Right ventricle myocardium inferior (tissue), 1 donor: ENCODE measurements around the gene FRG2B. TPM values are rescaled to one million over a fixed set of nuclear protein-coding genes. Genes with fewer than 3 reads are reported as not detected.
"Not testable (repeated sequence)": the region's sequence is repeated elsewhere in the genome, so short reads cannot be mapped to it uniquely, and the experiment has no call there.

Experiments
- ATAC-seq: fragments of 200-7000 bp; cut with Tn5 transposase; one replicate; pipeline ENCODE4 v1.9.1; 2020; ENCODE audit warnings: mild to moderate bottlenecking, moderate library complexity
- DNase-seq: peaks from one replicate; pipeline ENCODE4 v3.0.0; 2021; ENCODE audit errors: missing footprints
- intact Hi-C: fragments of 100-400 bp; cut with DNase I; formaldehyde crosslinking; loops from one replicate; pipeline ENCODE4 v1.11.0; 2022
- long read RNA-seq: library from polyadenylated mRNA; unstranded; transcript quantifications from one replicate; pipeline ENCODE4 v2.0.0, GENCODE V29; 2021
- total RNA-seq: library from RNA; stranded (reverse); fragmentation: NEBNext Ultra II Directional; extraction: Animal tissue kit (Norgen Biotek cat#: 25700); gene quantifications from one replicate; pipeline ENCODE4 v1.2.1, GENCODE V29; 2021
- donor health status: DM: no; HTN: yes; CAD: no; lungs with severe emphysema.

FRG2B gene
- not detected for total RNA-seq
- long read RNA-seq, result 0 reads

GRCh38 chr10:133626695-133627094 lies at the start of gene FRG2B:
FRG2B (minus strand) TSS chr10:133626795; CDS start chr10:133626742, 53 bp downstream.
- intact Hi-C loops, DNase-seq, ATAC-seq: not testable (repeated sequence)

- DNase-seq, intact Hi-C loops: not testable (repeated sequence)
- ATAC-seq, result peak; percentile 50
Measured at GRCh38 chr10:133667446-133667845, 40.9 kb upstream of the FRG2B start.

- ATAC-seq, DNase-seq, intact Hi-C loops: not testable (repeated sequence)
Measured at GRCh38 chr10:133663544-133664160, 37.1 kb upstream of the FRG2B start.

- intact Hi-C loops, DNase-seq, ATAC-seq: not testable (repeated sequence)
Measured at GRCh38 chr10:133661122-133661521, 34.5 kb upstream of the FRG2B start.

- intact Hi-C loops, DNase-seq, ATAC-seq: not testable (repeated sequence)
Measured at GRCh38 chr10:133660516-133660915, 33.9 kb upstream of the FRG2B start.

- intact Hi-C loops, DNase-seq, ATAC-seq: not testable (repeated sequence)
Measured at GRCh38 chr10:133657276-133657675, 30.7 kb upstream of the FRG2B start.

- ATAC-seq, intact Hi-C loops: not testable (repeated sequence)
- peak; percentile 74 for DNase-seq
Measured at GRCh38 chr10:133648872-133649455, 22.4 kb upstream of the FRG2B start.

- intact Hi-C loops, ATAC-seq, DNase-seq: not testable (repeated sequence)
Measured at GRCh38 chr10:133647075-133647748, 20.6 kb upstream of the FRG2B start.

- ATAC-seq, DNase-seq, intact Hi-C loops: not testable (repeated sequence)
Measured at GRCh38 chr10:133637846-133638235, 11.2 kb upstream of the FRG2B start.

- intact Hi-C loops, DNase-seq, ATAC-seq: not testable (repeated sequence)
Measured at GRCh38 chr10:133637202-133637845, 10.7 kb upstream of the FRG2B start.

GRCh38 chr10:133630723-133631249 lies 4.2 kb upstream of the FRG2B start:
- intact Hi-C loops, DNase-seq, ATAC-seq: not testable (repeated sequence)

GRCh38 chr10:133622544-133622943 lies 4.1 kb downstream of the FRG2B start:
- intact Hi-C loops, DNase-seq, ATAC-seq: not testable (repeated sequence)

- intact Hi-C loops, result no loop called here
- DNase-seq (no peak), ATAC-seq (no peak)
Measured at GRCh38 chr10:133618851-133619250, 7.7 kb downstream of the FRG2B start.

- ATAC-seq, result no peak
- intact Hi-C loops, result no loop called here
- no peak for DNase-seq
Measured at GRCh38 chr10:133617196-133617595, 9.4 kb downstream of the FRG2B start.

GRCh38 chr10:133616371-133617130 lies 10.0 kb downstream of the FRG2B start:
- intact Hi-C loops, result no loop called here
- DNase-seq (no peak), ATAC-seq (peak; percentile 31)

- intact Hi-C loops, result no loop called here
- no peak for DNase-seq
- no peak for ATAC-seq
Measured at GRCh38 chr10:133614830-133615580, 11.6 kb downstream of the FRG2B start.

GRCh38 chr10:133613699-133614098 lies 12.9 kb downstream of the FRG2B start:
- ATAC-seq (no peak), DNase-seq (no peak)
- intact Hi-C loops, result no loop called here

- ATAC-seq (no peak), DNase-seq (no peak)
- intact Hi-C loops, result no loop called here
Measured at GRCh38 chr10:133611079-133611478, 15.5 kb downstream of the FRG2B start.
